Activated T-helper 1 cell treated with anti-CD3 and anti-CD28 coated beads, Interleukin-2, amount 50 U/mL, for 16 hours (primary cell): ENCODE measurements around the gene ZNF630.
"Not testable (repeated sequence)": the region's sequence is repeated elsewhere in the genome, so short reads cannot be mapped to it uniquely, and the experiment has no call there.

Experiments
- DNase-seq, 2 donors: peaks; one replicate each; pipeline ENCODE4 v3.0.0-alpha.2; 2020; ENCODE audit warnings: low read depth in 1 of 2, low spot score in 1 of 2

ZNF630 gene

DNA sequence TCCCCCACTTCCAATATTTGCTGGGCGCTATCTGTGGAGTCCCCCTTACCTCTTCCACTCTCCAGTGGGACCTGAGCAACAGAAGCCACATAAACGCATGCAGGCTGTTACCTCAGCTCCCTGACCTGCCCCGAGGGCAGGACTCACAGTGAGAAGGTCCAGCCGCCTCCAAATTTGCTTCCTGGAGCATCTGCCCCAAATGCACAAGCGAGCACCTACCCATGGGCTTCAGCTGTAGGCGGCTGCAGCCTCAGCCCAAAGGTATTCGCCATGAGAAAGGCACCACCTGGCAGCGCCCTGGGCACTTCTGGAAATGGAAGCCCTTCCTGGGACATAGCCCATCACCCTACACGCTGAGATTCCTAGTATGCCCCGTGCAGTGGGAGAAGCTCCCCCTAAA lies 41.2 kb downstream of the ZNF630 start:
- DNase-seq = no peak

- DNase-seq = no peak
Observed at GRCh38 chrX:48028091-48028490, 43.3 kb downstream of the ZNF630 start.

DNA sequence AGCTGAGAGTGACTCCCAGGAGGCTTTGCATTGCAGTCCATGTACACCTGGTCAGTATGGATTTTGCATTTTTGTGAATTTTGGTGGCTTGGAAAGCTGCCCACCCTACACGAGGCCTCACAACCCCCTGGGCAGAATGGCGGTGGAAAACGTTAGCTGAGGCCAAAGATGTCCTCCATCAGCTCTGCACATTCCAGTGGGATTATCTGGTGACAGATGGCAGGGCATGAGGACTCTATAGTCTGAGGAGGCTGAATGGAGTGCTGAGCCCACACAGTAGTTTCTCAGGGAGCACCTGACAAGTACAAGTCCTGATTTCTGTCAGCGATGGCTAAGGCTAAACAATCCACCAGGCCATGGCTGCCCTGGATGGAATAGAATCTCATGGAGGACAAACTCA lies 43.9 kb downstream of the ZNF630 start:
- not testable (repeated sequence) for DNase-seq

DNA sequence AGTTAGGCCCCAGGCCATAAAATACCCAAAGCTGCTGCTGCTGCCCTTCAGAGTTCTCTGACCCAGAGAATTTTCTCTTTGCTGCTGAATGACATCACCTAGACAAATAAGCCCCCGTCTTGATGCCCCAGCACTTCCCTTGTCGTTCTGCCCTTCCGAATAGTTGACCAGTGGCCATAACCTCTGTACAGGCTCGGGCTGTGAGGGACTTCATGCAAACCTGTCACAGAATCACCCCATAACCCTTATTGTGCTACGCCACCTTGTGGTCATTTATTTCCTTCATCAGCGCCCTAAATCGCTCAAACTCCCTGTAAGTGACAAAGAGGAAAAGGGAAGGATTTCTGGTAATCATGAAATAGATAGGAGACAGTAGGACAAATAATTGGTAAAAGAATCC lies 45.9 kb downstream of the ZNF630 start:
- no peak for DNase-seq

GRCh38 chrX:48022738-48023137 lies 48.7 kb downstream of the ZNF630 start:
- DNase-seq = no peak

- DNase-seq = no peak
Observed at GRCh38 chrX:48022100-48022499, 49.3 kb downstream of the ZNF630 start.

GRCh38 chrX:48021026-48021900 lies 50.2 kb downstream of the ZNF630 start:
- DNase-seq = peak; percentile 53

GRCh38 chrX:48020472-48020871 lies 51.0 kb downstream of the ZNF630 start:
- not testable (repeated sequence) for DNase-seq

- DNase-seq = not testable (repeated sequence)
Observed at GRCh38 chrX:48019892-48020291, 51.5 kb downstream of the ZNF630 start.

GRCh38 chrX:48016583-48017310 lies 54.7 kb downstream of the ZNF630 start:
- DNase-seq = not testable (repeated sequence)

- DNase-seq = not testable (repeated sequence)
Observed at GRCh38 chrX:48009445-48009960, 61.9 kb downstream of the ZNF630 start.
